Psoas muscle (tissue), 8 donors: Measurements from ENCODE around the gene TNNC1. TPM values are rescaled to one million over a fixed set of nuclear protein-coding genes. Genes with fewer than 3 reads are reported as not detected.

Experiments
- ATAC-seq, 4 donors: fragments of 200-7000 bp; cut with Tn5 transposase; one replicate each; pipeline ENCODE4 v1.9.1; 2020; ENCODE audit warnings: moderate library complexity in 3 of 4, mild to moderate bottlenecking in 2 of 4
- DNase-seq, 2 donors: peaks; one replicate each; pipeline ENCODE4 v3.0.0-alpha.2; 2020
- H3K27ac ChIP-seq: fragments of 200-600 bp; one replicate; pipeline ENCODE4 v1.8.0; 2022
- H3K27me3 ChIP-seq, 3 donors: fragments of 200-600 bp in 1 of 3; one replicate each; pipeline versions ENCODE4 v1.6.1 to v1.8.0; 2013 to 2022; ENCODE audit warnings: low read length in 2 of 3, mild to moderate bottlenecking in 2 of 3, moderate library complexity in 1 of 3; ENCODE audit not compliant: insufficient read depth in 3 of 3
- H3K36me3 ChIP-seq, 2 donors: fragments of 200-600 bp in 1 of 2; one replicate each; pipeline versions ENCODE4 v1.6.1 to v1.8.0; 2013 to 2022; ENCODE audit warnings: low read depth in 1 of 2, mild to moderate bottlenecking in 1 of 2, moderate library complexity in 1 of 2; ENCODE audit not compliant: insufficient read depth in 1 of 2
- H3K4me1 ChIP-seq: fragments of 200-600 bp; one replicate; pipeline ENCODE4 v1.8.0; 2022
- H3K4me3 ChIP-seq: fragments of 200-600 bp; one replicate; pipeline ENCODE4 v1.8.0; 2022; ENCODE audit warnings: mild to moderate bottlenecking
- H3K9me3 ChIP-seq: fragments of 200-600 bp; one replicate; pipeline ENCODE4 v1.8.0; 2022
- WGBS, 3 donors: extraction: QIAGEN DNeasy Blood & Tissue Kit; methylation state at CpG; one replicate each; pipeline versions ENCODE4 v1.1.6 to v1.1.7; 2013; 5-methylcytosine and 5-hydroxymethylcytosine counted together
- intact Hi-C, 2 donors: fragments of 100-400 bp; cut with DNase I; formaldehyde crosslinking; loops; one replicate each; pipeline versions ENCODE4 v1.11.0 to v1.14.2; 2022
- polyA plus RNA-seq, 3 donors: library from polyadenylated mRNA; stranded (reverse); fragments of 200-250 nt; gene quantifications; one replicate each; pipeline ENCODE4 v1.2.3, GENCODE V29; 2013
- total RNA-seq, 4 donors: library from RNA; stranded (reverse); fragmentation: NEBNext Ultra II Directional in 2 of 4; extraction: Animal tissue kit (Norgen Biotek cat#: 25700) in 2 of 4; gene quantifications; one replicate each; pipeline versions ENCODE4 v1.2.1 to v1.2.4, GENCODE V29; 2021 to 2023
- TF ChIP-seq, protein P1 (sequence below): fragments of 200-600 bp; IDR thresholded peaks from one replicate; pipeline ENCODE4 v1.8.0; 2022; ENCODE audit warnings: antibody characterized with exemption
- donor health status: healthy with polysubstance abuse.
- donor health status: DM: no; HTN: no; CAD: no; lungs with moderate emphysema.
- donor health status: Bipolar disorder and iron deficiency.
- donor health status: healthy.
- donor health status: DM: yes; HTN: yes; CAD: no.
- donor health status: DM: no; HTN: no; CAD: no.
- donor health status: DM: no; HTN: no; CAD: no.
- donor health status: DM: yes; HTN: yes; CAD: no.

TNNC1 gene
- total and polyA plus RNA-seq, 7 donors, result 4,153 to 7,172 (median 6,385) TPM

- Histone ChIP-seq H3K4me3 (peak overlapping the region; percentile 45), H3K9me3 (no peaks in the 10 kb centered on the region), H3K36me3 (no peaks in the 10 kb centered on the region), H3K4me1 (peaks cover 10% of the 10 kb centered on the region), H3K27me3 (no peaks in the 10 kb centered on the region), H3K27ac (peak overlapping the region; percentile 36)
- 84 to 88% (median 87%) methylated on average over 25 of the region's 25 CpGs for WGBS, 3 donors
- intact Hi-C loops, result no loop called here
- DNase-seq (no peak), ATAC-seq (no peak)
- TF ChIP-seq, protein P1, sequence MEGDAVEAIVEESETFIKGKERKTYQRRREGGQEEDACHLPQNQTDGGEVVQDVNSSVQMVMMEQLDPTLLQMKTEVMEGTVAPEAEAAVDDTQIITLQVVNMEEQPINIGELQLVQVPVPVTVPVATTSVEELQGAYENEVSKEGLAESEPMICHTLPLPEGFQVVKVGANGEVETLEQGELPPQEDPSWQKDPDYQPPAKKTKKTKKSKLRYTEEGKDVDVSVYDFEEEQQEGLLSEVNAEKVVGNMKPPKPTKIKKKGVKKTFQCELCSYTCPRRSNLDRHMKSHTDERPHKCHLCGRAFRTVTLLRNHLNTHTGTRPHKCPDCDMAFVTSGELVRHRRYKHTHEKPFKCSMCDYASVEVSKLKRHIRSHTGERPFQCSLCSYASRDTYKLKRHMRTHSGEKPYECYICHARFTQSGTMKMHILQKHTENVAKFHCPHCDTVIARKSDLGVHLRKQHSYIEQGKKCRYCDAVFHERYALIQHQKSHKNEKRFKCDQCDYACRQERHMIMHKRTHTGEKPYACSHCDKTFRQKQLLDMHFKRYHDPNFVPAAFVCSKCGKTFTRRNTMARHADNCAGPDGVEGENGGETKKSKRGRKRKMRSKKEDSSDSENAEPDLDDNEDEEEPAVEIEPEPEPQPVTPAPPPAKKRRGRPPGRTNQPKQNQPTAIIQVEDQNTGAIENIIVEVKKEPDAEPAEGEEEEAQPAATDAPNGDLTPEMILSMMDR, result no peak
Observed at GRCh38 chr3:52443791-52444687, 9.8 kb downstream of the TNNC1 start.

DNA sequence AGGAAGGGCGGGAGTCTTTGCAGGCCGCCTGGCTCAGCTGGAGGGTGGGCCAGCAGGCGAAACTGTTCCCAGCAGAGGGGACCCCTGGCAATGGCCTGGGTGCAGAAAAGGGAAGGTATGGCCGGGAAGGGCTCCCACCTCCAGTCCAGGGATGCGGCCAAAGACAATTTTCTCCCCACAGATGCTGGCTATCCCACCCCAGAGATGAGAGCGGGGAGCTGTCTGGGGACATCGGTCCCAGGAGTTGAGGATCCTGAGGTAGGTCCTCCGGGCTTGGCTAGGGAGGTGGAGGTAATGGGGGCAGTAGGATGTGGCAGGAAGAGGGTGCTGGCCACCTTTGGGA lies 10.6 kb downstream of the TNNC1 start:
- no peaks in the 10 kb centered on the region for H3K9me3 ChIP-seq
- H3K4me3 ChIP-seq, result peak overlapping the region; percentile 45
- no peaks in the 10 kb centered on the region for H3K27me3 ChIP-seq
- intact Hi-C loops, result no loop called here
- no peak for ATAC-seq
- no peak overlapping the region for H3K27ac ChIP-seq
- 88 to 92% (median 90%) methylated on average over 7 to 8 of the region's 8 CpGs for WGBS, 3 donors
- DNase-seq, result no peak
- peaks cover 10% of the 10 kb centered on the region for H3K4me1 ChIP-seq
- TF ChIP-seq, protein P1, result no peak
- no peaks in the 10 kb centered on the region for H3K36me3 ChIP-seq

- no peak for DNase-seq
- Histone ChIP-seq H3K4me3 (peak overlapping the region; percentile 27), H3K27me3 (no peaks in the 10 kb centered on the region), H3K27ac (no peak overlapping the region), H3K9me3 (no peaks in the 10 kb centered on the region), H3K36me3 (no peaks in the 10 kb centered on the region), H3K4me1 (peaks cover 10% of the 10 kb centered on the region)
- no peak for ATAC-seq
- 92 to 93% (median 92%) methylated on average over 15 to 16 of the region's 16 CpGs for WGBS, 3 donors
- TF ChIP-seq, protein P1, result no peak
- intact Hi-C loops, result no loop called here
Observed at GRCh38 chr3:52442409-52443267, 11.2 kb downstream of the TNNC1 start.

DNA sequence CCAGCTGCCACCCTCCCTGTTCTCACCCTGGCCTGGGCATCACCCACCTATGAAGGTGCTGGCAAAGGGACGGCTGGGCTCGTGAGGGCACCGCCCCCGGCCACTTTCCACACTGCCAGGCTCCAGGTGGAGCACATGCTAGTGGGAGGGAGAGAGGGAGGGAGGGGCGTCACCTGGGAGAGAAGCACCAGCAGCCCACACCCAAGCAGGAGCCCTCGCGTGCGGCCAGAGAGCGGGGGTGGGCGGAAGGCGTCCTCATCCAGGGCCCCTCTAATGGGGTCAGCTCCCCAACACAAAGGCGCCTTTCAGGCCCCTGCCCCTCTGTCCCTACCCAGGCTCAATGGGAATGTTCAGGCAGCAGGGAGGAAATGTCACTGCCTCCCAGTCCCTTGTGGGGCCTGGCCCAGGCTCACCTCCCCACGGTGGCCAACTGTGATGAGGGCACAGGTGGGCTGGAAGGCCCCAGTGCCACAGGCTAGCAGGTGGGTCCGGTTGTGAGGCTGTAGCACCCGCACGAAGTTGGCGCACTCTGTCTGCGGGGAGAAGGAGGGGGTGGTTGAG lies 12.0 kb downstream of the TNNC1 start:
- Histone ChIP-seq H3K36me3 (no peaks in the 10 kb centered on the region), H3K27me3 (no peaks in the 10 kb centered on the region), H3K4me1 (peaks cover 4% of the 10 kb centered on the region), H3K27ac (no peak overlapping the region), H3K9me3 (no peaks in the 10 kb centered on the region), H3K4me3 (no peak overlapping the region)
- DNase-seq, result no peak
- no peak for ATAC-seq
- intact Hi-C loops, result loop anchor here in 1 of 2 donors (1.0 kb wide), 1 partner anchor 30 kb away; no protein-coding TSS in a partner anchor
- 88 to 97% (median 90%) methylated on average over 13 to 18 of the region's 18 CpGs for WGBS, 3 donors
- TF ChIP-seq, protein P1, result no peak
